Stimulated activated CD4-positive, alpha-beta T cell treated with anti-CD3 and anti-CD28 coated beads, Interleukin-4, amount 100 ng/mL, for 1 hour (primary cell): ENCODE measurements around the gene NUMBL.
"Not testable (repeated sequence)": the region's sequence is repeated elsewhere in the genome, so short reads cannot be mapped to it uniquely, and the experiment has no call there.

Experiments used
- DNase-seq: peaks from one replicate; pipeline ENCODE4 v3.0.0-alpha.2; 2020

NUMBL gene

DNA sequence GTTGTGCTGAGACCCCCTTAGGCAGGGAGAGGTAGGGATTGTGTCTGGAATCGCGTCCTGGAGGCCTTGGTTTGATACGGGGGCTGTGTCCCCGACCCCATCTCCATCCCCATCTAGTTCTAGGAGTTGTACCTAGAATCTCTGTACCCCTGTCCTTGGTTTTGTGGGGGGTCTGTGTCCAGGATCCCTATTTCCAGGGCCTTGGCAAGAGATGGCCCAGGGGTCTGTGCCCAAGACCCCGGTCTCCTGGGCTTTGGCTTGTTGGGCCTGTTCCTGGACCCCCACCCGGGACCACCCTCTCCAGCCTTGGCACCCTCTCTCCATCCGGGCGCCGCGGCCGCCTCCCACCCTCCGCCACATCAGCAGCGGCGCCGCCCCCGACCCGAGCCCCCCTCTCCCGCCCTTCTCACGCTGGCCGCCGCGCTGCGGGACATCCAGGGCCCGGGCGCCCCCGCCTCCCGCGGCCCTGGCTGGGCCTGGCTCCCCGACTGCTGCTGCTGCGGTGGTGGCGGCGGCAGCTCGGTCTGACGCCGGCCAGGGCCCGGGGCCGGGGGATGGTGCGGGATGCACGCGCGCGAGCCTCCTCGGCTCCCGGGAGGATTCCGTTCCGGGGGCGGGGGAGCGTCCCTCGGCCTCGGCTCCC lies at the start of gene NUMBL:
NUMBL (minus strand) TSS at position 602 of the 643 bp plus-strand sequence; CDS start at position 434, 168 bp downstream.
- no peak for DNase-seq

DNA sequence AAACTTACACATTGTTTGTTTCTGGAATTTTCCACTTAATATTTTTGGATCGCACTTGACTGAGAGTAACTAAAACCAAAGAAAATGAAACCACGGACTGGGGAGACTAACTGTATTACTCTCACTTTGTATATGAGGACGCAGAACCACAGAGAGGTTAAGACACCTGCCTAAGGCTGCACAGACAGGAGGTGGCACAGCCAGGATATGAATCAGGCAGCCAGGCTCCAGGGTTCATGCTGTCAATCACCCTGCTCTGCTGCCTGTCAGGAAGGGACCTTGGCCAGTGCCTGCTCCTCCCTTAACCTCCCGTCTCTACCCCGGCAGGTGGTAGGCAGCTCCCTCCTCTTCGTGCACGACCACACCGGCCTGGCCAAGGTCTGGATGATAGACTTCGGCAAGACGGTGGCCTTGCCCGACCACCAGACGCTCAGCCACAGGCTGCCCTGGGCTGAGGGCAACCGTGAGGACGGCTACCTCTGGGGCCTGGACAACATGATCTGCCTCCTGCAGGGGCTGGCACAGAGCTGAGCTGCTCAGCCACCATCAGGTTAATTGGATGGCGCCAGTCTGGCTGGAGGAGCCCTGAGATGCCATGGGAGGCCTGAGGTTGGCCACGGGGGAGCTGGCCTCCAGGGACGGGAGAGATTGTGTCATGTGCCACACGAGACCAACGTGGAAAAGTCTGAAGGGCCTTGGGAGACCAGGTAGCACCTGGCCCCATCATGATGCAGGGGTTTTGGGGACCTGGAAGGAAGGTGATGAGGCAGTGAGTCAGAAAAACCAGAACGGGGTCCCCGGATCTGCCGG lies 48.8 kb upstream of the NUMBL start:
- DNase-seq, result no peak

DNA sequence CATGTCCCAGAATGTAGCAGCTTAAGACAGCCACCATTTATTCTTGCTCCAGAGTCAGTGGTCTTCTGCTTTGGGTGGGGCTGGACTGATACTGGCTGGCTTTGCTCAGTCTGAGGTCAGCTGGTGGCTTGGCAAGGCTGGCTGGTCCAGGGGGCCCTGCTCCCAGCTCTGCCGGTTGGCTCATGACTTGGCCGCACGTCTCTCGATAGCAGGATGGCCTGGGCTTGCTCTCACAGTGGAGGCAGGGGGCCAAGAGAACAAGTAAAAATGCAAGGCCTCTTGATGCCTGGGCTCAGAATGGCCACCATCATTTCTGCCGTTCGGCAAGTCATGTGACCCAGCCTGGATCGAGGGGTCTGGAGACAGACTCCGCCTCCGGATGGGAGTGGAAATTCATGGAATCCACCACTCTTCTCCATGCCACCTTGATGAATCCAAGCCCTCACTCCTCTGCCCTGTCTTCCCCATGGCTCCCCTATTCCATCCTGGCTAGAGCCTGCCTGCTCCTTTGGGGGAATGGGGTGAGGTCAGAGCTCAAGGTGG lies 46.7 kb upstream of the NUMBL start:
- no peak for DNase-seq

DNA sequence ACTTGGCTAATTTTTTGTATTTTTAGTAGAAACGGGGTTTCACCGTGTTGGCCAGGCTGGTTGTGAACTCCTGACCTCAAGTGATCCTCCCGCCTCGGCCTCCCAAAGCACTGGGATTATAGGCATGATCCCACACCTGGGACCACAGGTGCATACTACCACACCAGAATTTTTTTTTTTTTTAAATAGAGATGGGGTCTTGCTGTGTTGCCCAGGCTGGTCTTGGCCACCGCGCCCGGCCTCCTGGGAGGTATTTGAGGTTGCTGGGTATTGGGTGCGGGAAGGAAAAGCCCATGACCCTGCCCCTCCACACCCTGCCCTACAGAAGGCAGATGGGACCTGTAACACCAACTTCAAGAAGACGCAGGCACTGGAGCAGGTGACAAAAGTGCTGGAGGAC lies 46.2 kb upstream of the NUMBL start:
- DNase-seq, result no peak

DNA sequence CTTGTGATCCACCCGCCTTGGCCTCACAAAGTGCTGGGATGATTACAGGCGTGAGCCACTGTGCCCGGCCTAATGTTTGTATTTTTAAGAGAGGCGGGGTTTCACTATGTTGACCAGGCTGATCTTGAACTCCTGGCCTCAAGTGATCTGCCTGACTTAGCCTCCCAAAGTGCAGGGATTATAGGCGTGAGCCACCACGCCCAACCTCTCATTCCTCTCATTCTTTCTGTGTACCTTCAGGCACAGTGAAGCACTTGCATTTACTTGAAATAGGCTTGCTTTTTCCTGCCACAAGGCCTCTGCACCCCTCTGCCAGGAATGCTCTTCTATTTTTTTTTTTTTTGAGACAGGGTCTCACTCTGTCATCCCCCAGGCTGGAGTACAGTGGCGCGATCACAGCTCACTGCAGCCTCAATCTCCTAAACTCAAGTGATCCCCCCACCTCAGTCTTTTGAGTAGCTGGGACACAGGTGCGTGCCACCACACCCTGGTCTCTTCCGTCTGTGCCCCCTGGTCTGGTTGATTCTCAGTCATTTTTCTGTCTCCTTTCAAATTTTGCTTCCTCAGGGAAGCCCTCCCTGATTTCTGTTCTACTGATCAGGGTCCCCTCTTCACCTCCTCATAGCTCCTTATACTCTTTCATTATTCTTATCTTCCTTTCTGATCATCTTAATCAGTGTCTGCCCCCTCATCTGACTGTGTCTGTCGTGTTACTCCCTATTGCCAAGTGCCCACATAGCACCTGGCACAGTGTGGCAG lies 44.7 kb upstream of the NUMBL start:
- DNase-seq, result no peak

DNA sequence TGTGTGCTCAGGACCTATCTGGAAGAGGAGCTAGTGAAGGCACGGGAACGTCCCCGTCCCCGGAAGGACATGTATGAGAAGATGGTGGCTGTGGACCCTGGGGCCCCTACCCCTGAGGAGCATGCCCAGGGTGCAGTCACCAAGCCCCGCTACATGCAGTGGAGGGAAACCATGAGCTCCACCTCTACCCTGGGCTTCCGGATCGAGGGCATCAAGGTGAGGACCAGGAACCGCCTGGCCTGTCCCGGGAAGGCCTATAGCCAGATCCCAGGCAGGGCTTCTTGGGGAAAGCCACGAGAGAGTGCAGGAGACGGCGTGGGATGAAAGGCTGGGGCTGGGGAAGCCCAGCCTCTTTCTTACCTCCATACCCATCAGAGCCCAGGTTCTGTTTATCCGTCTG lies 42.7 kb upstream of the NUMBL start:
- DNase-seq, result no peak

DNA sequence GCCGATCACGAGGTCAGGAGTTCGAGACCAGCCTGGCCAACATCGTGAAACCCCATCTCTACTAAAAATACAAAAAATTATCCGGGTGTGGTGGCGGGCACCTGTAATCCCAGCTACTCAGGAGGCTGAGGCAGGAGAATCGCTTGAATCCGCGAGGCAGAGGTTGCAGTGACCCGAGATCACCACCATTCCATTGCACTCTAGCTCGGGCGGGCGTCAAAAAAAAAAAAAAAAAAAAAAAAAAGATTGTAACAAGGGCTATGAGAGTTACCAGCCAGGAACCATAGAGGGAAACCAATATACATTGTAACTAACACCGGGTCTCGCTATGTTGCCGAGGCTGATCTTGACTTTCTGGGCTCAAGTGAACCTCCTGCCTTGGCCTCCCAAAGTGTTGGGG lies 41.9 kb upstream of the NUMBL start:
- DNase-seq, result not testable (repeated sequence)

DNA sequence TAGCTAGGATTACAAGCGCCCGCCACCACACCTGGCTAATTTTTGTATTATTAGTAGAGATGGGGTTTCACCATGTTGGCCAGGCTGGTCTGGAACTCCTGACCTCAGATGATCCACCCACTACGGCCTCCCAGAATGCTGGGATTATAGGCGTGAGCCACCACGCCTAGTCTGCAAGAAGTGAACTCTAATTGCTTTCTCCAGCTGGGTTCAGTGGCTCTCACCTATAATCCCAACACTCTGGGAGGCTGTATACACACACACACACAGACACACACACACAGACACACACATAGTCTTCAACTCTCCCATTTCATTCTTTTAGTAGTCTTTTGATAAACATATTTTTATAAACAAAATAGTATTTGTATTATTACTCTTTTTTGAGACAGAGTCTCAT lies 39.6 kb upstream of the NUMBL start:
- not testable (repeated sequence) for DNase-seq

DNA sequence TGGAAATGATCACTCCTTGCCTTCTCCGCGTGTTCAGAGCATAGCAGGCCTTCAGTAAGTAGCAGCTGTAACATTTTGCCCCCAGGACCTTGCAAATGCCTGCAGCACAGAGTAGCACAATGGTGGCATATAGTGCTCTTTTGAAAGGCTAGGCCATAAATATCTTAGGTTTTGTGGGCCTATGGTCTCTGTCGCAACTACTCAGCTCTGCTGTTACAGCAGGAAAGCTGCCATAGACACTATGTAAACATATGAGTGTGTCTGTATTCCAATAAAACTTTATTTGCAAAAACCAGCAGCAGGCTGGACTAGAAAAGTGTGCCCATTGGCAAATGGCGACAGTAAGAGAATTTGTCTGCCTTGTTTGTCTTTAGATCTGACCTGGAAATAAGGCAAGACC lies 35.8 kb upstream of the NUMBL start:
- no peak for DNase-seq

DNA sequence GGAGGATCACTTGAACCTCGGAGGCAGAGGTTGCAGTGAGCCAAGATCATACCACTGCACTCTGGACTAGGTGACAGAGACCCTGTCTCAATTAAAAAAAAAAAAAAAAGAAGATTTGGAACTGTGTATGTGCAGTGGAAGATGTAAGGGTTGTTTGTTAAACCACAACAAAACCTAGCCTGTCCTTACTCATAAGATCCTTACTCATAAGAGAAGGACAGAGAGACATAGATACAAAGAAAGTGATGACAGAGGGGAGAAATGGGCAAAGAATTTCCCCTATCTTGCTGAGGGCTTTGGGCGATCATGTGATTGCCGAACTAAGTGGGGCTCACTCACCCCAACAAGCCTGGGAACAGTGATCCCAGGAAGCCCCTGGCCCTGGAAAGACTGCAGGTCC lies 34.4 kb upstream of the NUMBL start:
- no peak for DNase-seq

DNA sequence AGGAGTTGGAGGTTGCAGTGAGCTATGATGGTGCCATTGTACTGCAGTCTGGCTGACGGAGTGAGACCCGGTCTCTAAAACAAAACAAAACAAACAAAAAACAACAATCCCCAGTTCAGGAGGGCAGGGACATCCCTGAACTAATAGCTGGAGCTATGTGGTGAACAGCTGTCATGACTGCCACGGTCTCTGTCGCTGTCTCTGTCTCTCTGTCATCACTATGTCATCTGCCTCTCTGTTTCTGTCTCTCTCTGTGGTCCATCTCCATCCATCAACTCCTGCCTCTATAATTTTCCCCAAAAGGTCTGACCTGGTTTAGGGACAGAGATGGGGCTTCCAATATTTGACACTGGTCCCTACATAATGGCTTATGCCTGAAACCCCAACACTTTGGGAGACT lies 33.9 kb upstream of the NUMBL start:
- DNase-seq, result no peak

DNA sequence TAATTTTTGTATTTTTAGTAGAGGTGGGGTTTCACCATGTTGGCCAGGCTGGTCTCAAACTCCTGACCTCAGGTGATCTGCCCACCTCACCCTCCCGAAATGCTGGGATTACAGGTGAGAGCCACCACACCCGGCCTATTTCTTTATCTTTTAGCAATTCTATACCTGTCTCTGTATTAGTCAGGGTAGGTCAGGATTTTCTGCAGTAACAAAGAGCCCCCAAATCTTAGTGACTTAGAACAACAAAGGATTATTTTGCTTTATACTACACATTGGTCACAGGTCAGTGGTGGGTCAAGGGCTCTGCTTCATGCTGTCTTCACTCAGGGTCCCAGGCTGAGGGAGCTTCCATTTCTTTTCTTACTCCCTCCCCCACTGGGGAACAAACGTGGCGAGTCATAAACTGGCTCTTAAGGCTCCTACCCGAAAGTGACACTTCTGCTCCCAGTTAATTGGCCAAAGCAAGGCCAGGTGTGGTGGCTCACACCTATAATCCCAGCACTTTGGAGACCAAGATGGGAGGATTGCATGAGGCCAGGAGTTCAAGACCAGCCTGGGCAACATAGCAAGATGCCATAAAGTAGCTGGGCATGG lies 33.3 kb upstream of the NUMBL start:
- DNase-seq, result no peak

DNA sequence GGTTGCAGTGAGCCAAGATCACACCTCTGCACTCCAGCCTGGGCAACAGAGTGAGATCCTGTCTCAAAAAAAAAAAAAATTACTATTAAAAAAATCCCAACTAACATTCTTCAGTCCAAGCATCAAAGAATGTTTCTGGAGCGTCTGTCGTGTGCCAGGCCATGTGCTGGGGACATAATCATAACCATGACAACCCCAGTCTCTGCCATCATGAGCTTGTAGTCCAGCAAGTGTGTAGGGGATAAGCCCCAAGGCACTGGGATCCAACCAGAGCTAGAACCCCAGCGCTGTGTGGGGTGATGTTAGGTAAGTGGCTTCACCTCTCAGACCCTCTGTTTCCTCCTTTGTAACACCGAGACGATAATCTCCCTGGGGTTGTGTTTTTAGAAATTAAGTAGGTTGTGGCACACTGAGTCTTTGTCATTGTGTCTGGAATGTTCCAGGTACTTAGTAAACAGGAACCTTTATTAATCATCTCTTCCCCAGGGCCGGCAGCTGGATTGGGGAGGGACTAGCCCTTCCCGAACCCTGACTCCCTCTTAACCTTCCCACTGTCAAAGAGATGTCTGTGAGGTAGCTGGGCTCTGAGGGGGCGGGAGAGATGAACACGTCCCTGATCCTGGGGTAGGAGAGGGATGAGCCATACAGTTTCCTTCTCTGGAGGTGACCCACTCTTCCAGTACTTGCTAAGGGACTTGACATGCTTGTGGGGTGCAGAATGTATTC lies 31.6 kb upstream of the NUMBL start:
- no peak for DNase-seq

DNA sequence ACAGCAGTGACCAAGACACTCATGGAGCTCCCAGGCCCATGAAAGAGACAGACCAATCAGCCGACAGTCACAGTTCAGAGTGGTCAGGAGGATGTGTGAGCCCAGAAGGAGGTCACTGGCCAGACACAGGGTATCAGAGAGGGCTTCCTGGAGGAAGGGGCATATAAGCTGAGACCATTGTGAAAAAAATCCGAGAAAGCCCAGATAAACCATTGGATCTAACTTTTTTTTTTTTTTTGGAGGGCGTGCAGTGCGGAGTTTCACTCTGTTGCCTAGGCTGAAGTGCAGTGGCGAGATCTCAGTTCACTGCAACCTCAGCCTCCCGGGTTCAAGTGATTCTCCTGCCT lies 30.7 kb upstream of the NUMBL start:
- no peak for DNase-seq

DNA sequence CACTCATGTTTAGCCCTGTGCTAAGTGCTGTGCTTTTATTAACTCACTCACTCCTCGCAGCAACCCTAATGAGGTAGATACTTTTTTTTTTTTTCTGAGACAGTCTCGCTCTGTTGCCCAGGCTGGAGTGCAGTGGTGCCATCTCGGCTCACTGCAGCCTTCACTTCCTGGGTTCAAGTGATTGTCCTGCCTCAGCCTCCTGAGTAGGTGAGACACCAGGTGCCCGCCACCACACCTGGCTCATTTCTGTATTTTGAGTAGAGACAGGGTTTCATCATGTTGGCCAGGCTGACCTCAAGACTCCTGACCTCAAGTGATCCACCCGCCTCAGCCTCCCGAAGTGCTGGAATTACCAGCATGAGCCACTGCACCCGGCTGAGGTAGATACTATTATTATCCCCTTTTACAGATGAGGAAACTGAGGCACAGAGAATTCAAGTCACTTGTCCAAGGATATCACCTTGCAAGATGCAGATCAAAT lies 29.0 kb upstream of the NUMBL start:
- no peak for DNase-seq

DNA sequence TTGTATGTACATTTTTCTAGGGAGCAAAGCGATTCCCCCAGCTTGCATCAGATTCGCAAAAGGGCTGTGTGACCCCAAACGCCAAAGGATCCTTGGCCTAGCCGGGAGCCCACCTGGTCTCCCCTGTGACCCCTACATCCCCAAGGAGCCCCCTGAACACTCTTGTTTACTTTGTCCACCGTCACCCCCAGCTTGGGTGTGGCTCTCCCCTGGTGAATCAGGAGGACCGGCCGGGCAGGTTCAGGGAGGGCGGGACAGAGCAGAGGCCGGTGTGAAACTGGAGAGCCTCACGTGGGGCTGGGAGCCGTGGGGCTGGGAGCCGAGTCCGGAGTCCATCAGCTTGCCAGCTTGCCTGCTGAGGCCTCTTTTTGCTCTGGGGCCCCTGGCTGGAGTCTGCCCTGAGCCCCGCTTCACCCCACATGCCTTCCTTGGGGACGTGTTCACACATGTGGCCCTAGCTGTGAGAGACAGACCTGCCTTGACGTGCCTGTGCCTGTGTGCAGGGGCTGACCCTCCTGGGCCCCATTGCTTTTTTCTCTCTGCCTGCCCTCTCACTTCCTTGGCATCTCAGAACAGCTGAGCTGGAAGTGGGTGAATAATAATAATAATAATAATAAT lies 28.4 kb upstream of the NUMBL start:
- DNase-seq, result no peak

DNA sequence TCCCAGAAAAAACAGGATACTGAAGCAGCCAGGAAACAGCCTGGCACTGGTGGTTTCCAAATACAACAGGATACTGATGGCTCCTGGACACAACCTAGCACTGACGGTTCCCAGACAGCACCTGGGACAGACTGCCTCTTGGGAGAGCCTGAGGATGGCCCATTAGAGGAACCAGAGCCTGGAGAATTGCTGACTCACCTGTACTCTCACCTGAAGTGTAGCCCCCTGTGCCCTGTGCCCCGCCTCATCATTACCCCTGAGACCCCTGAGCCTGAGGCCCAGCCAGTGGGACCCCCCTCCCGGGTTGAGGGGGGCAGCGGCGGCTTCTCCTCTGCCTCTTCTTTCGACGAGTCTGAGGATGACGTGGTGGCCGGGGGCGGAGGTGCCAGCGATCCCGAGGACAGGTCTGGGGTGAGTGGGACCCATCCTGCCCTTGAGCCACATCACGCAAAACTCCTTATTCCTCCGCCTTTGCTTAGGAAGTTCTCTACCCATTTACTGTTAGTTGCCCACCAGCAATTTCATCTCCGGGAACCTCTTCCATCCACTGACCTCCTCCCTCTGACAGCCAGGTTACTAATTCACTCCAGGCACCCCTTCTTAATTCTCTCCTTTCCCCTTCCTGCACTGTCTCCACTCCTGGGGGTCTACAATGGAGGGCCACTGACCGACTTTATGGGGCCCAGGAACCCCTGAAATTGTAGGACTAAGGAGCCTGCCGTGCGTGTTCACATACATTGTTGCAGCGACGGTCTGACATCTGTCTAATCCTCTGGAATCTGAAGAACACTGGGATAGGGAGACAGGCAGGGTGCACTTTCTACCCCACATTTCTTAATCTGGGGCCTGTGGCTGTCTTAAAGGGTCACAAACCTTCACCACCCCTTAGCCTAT lies 27.7 kb upstream of the NUMBL start:
- DNase-seq, result no peak

DNA sequence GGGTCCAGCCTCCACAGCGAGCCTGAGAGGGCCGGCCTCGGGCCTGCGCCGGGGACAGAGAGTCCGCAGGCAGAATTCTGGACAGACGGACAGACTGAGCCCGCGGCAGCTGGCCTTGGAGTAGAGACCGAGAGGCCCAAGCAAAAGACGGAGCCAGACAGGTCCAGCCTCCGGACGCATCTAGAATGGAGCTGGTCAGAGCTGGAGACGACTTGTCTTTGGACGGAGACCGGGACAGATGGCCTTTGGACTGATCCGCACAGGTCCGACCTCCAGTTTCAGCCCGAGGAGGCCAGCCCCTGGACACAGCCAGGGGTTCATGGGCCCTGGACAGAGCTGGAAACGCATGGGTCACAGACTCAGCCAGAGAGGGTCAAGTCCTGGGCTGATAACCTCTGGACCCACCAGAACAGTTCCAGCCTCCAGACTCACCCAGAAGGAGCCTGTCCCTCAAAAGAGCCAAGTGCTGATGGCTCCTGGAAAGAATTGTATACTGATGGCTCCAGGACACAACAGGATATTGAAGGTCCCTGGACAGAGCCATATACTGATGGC lies 27.0 kb upstream of the NUMBL start:
- DNase-seq, result no peak

DNA sequence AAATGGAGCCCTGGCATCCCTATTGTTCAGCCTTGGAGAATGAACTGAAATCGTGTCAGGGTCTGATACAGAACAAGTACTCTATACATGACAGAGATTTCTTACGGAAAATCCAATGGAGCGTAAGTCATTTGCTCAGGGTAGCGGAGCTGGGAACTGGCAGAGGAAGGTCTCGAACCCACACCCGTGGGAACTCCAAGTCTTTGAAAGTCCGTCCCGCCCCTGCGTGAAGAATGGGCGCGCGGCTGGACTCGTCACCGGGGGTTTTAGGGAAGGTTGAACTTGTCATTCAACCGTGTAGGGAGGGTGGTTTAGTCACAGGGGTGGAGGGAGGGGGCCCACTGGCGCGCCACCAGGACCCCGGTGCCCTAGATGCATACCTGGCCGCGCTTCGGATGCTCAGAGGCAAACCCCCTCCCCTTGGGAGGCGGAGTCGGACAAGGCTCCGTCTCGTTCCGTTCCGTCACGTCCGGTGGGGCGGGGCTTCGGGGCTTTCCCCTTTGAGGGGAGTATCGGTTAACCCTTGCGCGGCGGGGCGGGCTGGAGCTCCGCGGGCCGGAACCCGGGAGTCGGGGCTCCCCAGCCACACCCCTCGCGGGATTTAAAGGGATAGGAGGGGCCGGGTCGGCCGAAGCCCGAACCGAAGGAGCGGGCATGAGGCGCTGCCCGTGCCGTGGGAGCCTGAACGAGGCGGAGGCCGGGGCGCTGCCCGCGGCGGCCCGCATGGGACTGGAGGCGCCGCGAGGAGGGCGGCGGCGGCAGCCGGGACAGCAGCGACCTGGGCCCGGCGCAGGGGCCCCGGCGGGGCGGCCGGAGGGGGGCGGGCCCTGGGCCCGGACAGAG lies 26.3 kb upstream of the NUMBL start, which contains the start of the genes COQ8B and ITPKC:
COQ8B (minus strand) TSS at position 405 of the 843 bp plus-strand sequence. CDS start 2,254 bp downstream, outside the sequence.
ITPKC (plus strand) TSS at position 631 of the 843 bp plus-strand sequence; CDS start at position 655, 24 bp downstream.
- DNase-seq, result peak; percentile 100
